T follicular helper cell (primary cell): ENCODE results near the gene ACAD8.
"Not testable (repeated sequence)": the region's sequence is repeated elsewhere in the genome, so short reads cannot be mapped to it uniquely, and the experiment has no call there.

ENCODE experiments used
- DNase-seq: peaks from one replicate; pipeline ENCODE4 v3.0.0-alpha.2; 2020; ENCODE audit warnings: low read depth

The ACAD8 gene

DNA sequence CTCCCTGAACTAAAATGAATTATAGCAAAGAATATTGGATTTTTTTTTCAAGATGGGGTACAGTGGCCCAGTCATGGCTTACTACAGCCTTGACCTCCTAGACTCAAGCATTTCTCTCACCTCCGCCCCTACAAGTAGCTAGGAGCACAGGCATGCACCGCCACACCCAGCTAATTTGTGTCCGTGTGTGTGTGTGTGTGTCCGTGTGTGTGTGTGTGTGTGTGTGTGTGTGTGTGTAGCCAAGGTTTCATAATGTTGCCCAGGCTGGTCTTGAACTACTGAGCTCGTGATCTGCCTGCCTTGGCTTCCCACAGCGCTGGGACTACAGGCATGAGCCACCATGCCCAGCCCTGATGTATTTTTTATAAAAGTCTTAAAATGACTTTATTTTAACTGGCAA lies 12.8 kb upstream of the ACAD8 start:
- DNase-seq: no peak

DNA sequence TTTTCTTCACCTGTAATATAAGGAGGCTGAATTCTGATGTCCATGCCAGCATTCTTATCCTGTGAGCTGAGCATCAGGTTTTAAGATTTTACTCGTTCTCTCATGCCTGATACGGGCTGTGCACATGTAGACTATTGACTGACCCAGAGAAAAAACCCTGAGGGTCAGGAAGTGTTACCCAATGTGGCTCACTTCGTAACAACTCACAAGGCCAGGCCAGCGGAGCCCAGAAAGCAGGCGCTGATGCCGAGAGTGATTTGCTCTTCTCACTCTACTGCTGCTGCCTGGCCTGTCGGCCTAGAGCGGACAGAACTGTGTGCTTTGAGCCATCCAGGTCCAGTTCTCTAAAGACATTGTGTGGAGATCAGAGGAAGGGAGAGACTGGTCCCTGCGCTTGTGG lies 11.0 kb upstream of the ACAD8 start:
- DNase-seq: no peak

DNA sequence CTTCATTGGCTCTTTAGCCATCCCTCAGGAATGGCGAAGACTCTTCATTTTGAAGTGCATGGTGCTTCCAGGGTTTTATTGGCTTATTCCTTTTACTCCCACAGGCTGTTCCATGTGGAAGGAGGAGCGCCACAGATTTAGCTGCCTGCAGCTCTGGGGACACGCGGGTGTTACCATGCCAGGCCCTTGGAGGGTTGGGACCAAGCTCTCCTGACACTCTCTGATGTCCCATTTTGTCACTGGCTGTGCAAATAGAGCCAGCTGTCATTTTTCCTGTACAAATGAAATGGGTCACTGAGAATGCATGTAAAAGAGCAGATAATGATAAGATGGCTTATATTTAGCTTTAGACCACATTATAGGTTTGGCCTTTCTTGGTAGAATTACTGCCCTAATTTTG lies 9.5 kb upstream of the ACAD8 start:
- no peak for DNase-seq

DNA sequence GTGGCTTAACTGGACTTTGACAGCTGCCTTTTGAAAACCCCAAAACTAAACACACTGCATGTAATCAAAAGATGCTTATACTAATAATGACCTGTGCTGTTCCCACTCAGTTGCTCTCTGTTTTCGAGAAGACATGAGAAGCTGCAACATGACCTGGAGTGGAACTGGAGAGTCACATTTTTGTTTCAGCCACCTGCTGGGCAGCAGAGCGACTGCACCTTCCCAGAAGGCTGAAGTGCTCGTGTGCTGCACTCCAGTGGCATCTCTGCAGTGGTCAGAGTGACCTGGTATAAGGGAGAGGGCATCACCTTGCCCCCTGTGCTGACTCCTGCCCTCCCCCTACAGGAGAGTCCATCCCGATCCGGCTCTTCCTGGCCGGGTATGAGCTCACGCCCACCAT lies 8.8 kb upstream of the ACAD8 start:
- no peak for DNase-seq

DNA sequence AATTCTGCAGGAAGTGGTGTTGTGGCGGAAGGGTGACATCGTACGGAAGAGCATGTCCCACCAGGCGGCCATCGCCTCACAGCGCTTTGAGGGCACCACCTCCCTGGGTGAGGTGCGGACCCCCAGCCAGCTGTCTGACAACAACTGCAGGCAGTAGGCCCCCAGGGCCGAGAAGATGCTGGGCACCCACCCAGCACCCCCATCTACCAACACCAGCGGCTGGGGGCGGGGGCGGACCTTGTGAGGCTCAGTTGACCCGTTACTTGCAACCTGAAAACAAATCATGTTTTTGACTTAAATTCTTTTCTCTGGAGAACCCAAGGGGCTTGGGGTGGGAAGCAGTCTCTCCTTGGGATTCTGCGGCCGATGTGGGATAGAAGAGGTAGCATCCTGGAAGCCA lies 7.9 kb upstream of the ACAD8 start:
- DNase-seq: no peak

DNA sequence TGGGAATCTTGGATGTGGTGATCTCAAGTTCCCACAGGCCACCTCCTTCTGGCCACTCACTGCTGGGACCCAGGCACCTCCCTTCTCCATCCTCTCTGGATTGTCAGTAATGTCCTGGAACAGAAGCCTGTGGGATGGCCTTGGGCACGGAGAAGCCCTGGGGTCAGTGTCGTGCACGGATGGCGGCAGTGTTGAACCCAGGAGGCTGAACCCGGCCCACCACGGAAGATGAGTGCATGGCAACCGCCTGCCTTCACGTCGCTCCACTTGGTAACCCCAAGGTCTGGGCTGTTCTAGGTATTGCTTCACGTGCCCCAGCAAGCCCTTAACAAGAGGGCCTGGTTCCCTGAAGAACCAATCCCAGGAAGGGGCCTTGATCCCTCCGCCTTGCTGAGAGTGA lies 7.3 kb upstream of the ACAD8 start:
- DNase-seq: no peak

DNA sequence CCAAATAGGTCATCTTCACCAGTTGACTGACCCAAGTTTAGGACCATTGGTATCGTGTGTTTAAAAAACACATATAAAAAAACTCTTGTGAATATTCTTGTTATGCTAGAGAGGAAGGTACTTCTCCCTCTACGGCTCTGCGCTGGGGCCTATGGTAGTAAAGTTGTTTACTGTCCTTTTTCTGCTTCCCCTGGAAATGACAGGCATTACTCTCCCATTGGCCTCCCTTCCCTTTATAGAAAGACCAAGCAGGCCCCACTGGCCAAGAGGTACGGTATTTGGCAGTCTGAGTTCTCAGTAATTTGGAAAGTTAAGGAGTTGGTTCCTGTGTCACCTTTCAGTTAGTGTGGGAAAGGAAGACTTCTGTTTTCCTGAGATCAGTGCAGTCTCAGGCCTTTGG lies 6.7 kb upstream of the ACAD8 start:
- DNase-seq: no peak

DNA sequence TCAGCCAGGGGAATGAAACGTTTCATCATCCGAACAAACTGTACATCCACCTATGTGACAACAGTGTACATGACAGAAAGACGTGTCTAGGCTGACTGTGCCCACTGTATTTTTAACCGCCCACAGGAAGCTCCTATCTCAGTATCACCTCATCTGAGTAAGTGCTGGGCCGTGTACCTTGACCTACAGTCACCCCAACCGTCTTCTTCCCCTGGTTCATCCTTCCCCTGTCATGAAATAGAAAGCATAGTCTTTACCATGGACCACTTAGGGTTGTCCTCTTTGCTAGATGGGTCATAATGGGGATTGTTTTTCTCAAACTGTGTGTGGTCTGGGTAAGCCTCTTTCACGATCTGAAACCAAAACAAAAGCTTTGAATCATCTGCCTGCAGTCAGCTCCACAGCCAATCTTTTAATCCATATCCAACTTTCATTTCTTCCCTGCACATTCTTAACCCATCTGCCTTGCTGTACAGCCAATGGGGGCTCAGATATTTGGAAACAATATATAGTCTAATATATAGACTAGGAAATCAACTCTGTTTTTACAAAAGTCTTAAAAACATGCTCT lies 4.4 kb upstream of the ACAD8 start:
- no peak for DNase-seq

DNA sequence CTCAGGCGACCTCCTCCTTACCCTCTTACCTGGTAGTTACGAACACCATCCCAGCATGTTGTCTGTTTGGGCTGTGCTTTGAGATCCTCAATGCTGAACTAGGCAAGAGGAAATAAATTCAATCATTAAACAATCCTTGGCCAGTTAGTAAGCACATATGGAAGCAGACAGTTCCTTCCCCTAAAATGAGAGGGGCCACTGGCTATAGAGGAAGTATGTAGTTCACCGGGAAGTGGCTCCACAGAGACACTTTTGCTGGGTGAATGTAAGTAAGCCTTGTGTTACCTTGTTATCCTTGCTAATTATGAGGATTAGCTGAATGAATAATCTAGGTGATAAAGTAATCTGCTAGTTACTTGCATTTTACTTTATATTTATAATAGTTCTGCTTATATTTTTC lies 3.1 kb upstream of the ACAD8 start:
- DNase-seq: no peak

DNA sequence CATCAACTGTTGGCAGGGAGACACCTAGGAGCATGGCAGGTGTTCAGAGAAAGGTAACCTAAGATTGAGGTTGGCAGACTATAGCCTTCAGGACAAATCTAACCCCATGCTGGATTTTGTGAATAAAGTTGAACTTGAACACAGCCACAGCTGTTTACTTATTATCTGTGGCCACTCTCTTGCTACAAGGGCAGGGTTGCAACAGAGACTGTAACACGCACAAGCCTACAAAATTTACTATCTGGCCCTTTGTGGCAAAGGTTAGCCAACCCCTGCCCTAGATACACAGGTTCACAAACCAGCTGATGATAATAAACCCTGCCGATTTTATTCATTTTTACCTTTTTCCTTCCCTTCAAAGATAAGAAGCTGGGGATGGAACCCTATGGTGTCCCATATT lies 2.7 kb upstream of the ACAD8 start:
- DNase-seq: no peak

DNA sequence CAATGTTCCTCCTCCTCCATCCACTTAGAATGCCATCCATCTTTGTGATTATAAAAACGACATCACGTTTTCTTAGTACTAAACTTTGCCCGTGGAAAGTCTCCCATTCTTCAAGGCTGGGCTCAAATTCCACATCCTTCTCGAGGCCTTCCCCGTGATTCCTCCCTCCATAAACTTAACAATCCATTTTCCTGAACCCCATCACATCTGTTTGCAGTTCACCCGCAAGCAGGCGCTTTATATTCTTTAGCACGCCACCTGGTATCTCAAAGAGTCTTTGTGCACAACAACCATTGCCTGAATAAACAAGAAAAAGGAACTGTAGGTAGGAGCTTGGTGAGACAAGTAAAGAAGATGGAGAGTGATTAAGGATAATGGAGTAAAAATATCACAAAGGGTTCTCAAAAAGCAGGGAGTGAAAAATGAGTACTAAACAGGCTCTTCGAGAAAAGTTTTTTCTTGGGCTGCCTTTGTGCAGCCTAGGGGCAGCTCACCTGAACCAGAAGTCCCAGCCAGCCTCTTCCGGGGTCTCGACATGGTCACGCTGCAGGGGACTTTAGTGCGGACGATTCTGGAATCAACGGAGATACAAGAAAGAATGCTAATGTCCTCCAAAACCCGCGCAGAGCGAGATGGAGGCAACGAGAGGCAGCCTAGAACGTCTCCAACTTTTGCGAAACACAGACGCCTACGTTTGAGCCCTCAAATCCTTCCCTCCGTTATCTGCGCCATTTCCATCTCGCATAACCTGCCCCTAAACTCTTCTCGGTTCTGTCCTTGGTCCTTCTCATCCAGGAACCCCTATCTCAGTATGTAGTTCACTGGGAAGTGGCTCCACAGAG lies 801 bp upstream of the ACAD8 start:
- DNase-seq: no peak

DNA sequence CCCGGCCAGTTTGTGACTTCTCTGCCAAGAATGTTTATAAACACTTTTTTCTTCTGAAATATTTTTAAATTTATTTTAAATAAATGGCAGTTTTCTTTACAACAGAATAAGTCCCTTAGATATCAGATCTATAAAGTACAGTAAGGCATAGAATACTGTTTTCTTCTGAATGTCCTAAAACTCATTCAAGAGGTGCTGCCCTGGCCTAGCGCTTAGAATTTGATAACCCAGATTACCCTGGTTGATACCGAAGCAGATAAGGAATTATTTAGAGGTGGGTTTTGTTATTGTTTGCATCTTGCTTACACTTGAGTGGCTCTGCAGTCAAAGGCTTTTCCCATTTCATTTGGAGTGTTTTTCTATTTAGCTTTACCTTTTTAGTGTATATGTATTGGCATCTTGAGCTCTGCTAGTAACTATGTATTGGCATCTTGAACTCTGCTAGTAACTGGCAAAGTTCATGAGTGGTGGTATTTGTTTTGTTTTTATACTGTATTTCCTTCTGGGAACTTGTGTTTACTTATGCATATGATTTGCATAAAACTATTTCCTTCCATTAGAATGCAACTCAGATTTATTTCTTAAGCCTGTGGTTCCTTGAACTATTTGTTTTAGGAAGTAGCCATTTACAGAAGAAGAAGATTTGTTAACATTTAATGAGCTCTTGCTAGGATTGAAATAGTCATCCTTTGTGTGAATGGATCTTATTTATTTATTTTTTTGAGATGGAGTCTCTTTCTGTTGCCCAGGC lies 1.2 kb downstream of the ACAD8 start:
- DNase-seq: no peak

DNA sequence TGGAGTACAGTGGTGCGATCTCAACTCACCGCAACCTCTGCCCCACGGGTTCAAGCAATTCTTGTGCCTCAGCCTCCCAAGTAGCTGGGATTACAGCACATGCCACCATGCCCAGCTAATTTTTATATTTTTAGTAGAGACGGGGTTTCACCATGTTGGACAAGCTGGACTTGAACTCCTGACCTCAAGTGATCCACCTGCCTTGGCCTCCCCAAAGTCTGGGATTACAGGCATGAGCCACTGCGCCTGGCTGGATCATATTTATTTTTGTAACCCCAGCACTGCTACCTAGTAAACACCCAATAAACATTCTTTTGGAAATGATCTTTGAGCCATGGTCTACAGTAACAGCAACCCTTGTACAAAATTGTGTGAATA lies 1.8 kb downstream of the ACAD8 start:
- not testable (repeated sequence) for DNase-seq

DNA sequence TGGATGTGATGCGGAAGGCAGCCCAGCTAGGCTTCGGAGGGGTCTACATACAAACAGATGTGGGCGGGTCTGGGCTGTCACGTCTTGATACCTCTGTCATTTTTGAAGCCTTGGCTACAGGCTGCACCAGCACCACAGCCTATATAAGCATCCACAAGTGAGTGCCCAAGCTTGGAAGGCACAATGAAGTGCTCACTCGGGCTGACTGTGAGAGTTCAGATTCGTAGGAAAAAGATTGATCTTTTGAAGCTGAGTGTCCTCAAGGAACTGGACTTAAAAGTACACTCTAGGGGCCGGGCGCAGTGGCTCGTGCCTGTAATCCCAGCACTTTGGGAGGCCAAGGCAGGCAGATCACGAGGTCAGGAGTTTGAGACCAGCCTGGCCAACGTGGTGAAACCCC lies 3.7 kb downstream of the ACAD8 start:
- no peak for DNase-seq

DNA sequence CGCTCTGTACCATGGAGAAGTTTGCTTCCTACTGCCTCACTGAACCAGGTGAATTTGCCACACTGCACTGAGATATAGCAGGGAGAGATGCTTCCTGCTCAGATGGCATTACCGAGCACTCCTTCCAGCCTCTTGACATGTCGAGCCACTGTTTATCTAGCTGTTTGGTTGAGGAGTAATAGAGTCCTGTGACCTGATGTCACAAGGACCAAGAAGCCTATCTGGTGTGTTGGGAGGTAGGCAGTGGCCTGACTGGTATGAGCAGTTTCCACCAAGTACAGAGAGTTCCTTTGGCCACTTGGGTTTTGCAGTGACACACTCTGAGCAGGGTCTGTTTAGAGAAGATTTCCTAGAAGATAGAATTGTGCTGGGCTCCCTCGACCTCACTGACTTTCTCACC lies 5.2 kb downstream of the ACAD8 start:
- DNase-seq: no peak

DNA sequence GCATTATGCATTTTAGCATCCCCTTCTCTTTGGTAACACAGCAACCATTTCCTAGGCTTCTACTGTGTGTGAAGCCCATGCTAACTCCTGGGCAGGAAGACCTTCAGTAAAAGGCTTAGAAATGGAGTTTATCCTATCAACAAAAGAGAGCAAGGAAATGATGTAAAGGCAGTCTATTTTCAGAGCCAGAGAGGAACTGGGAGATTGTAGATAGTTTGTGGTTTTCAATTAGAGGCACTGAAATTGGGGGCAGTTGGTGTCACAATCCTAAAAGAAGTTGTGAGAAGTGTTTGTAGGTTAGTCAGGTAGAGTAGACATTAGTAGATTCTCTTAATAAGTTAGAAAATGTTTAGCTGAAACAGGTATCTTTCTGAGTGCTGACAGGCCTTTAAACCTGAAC lies 7.1 kb downstream of the ACAD8 start:
- DNase-seq: no peak

DNA sequence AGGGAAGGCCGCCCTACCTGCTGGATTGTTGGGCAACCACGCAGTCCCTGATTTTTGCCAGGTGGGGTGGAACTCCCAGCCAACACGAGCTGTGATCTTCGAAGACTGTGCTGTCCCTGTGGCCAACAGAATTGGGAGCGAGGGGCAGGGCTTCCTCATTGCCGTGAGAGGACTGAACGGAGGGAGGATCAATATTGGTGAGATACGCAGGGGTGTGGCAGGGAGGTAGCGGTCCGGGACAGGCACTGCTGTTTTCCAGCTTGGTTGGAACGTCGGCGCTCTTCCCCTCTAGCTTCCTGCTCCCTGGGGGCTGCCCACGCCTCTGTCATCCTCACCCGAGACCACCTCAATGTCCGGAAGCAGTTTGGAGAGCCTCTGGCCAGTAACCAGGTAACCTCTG lies 7.6 kb downstream of the ACAD8 start:
- no peak for DNase-seq

DNA sequence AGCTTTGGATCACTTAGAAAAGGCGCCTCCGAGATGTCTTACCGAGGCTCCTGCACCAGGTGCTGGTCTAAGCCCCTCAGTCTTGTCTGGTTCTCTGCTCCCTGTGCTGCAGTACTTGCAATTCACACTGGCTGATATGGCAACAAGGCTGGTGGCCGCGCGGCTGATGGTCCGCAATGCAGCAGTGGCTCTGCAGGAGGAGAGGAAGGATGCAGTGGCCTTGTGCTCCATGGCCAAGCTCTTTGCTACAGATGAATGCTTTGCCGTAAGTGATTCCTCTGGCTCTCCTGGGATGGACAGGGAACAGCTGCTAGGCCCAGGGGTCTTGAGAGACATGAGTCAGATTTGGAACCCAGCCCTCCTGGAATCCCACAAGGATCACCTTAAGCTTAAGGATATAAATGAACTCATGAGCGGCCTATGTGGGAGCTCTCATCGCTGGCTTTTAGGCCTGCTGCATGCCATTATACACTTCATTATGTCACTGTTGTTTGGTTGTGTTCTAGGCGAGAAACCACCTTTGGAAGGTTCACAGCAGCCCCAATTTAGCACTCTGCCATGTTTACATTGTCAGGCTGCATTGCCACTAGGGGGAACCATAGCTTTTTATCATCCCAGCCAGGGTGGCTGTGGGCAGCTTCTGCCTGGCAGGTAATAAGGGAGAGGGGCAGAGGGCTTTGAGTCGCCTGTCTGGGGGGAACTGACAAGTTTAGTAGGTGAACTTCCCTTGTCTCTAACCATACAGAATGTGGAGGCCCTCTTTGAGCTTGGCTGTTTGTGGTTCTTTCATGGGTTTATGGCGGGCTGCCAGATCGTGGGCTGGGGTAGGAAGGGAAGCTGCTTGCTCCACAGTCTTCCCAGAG lies 8.5 kb downstream of the ACAD8 start:
- DNase-seq: no peak

DNA sequence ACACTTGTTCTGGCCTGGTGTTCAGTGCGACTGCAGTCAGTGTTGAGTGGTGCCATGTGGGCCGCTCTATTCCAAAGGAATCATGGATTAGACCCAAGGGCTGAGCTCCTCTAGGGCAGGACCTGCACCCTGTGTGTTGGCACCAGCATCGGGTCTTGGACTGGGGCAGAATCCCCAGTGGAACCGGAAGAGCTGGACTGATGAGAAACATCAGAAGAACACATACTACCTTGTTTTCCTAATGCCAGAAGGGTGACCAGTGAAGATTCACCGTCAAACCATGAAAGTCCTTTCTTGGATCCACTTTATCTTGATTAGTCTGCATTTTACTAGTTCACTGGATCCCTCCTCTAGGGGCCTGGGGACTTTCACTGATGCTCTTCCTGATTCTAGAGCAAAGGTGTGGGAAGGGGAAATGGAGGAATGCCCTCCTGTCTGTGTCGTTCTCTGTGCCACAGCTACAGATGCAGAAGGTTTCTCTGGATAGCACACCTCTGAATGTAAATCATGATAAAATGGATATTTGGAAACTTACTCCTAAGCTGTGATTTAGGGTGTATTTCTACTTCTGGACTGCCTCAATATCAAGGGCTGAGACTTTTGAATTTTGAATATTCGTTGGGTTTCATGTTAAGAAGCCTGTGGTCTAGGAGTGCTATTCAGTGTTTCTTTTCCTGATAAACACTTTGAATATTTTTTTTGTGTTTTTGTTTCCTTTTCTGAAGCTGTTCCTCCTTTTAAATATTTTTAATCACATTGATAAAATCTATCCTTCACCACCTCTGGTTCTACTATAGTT lies 11.8 kb downstream of the ACAD8 start:
- DNase-seq: no peak

DNA sequence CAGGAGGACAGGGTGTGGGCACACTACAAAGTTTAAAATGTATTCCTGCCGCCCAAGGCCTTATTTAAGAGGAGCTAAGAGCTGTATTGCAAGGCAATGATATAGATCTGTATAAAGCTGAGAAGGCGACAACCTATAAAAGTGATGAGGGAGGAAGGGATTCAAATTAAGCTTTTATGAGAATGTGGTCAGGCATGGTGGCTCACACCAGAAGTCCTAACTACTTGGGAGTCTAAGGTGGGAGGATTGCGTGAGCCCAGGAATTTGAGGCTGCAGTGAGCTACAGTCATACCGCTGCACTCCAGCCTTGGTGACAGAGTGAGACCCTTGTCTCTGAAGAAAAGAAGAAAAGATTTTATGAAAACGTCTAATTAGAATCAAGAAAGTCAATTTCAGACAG lies 13.1 kb downstream of the ACAD8 start:
- DNase-seq: no peak

DNA sequence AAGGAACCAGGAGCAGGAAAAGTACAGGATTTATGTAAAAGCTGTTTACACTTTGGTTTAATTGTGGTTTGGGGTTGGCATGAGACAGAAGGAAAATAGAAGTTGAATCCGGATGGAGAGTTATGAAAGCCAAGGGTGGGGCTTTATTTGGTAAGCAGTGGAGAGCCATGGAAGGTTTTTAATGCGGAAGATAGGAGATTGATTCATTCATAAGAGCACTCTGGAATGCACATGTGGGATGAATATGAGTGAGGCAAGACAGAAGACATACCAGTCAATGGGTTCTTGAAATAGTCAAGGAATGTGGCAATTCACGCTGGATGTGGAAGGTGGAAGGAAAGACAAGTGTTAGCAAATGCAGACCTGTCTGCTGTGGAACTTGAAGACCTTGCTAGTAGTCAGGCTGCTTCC lies 13.5 kb downstream of the ACAD8 start:
- DNase-seq: no peak

DNA sequence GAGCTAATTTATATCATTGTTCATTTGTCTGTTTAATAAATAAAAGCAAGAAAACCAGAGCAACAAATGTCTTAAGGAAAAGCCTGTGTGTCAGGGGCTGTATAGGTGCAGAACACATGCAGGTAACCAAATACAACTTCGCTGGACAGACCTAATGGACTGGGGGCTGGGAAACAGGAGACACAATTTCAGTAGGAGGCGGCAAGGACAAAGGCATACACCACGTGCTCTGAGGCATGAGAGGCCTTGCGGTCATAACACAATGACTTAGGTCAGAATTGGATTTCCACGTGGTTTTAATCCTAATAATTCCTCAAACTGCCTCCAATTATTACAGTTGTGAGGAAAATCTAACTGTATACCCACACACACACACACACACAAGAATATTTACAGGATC lies 14.1 kb downstream of the ACAD8 start:
- no peak for DNase-seq
